ENCODE data around the gene UGGT2.
"Not testable (repeated sequence)": the region's sequence is repeated elsewhere in the genome, so short reads cannot be mapped to it uniquely, and the experiment has no call there.

Gene UGGT2

DNA sequence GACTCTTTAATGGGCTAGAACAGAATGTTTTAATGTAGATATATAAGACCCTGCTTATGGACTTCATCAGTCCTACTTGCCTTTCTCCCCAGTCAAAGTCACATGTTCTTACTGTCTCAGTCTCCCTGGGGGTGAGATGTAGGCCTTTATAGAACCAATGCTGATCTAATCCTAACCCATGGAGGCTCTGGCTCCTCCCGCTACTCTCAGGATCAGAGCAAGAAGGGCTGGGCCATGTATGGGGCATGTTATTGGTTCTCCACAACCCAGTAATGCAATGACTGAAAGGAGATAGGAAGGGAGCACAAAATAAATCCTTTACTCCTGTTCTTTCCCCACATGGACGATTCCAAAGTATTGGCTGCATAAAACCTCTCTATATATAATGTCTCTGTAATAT, 82.3 kb downstream of the UGGT2 start:
- no peak for DNase-seq (ENCODE audit: low spot score)

DNA sequence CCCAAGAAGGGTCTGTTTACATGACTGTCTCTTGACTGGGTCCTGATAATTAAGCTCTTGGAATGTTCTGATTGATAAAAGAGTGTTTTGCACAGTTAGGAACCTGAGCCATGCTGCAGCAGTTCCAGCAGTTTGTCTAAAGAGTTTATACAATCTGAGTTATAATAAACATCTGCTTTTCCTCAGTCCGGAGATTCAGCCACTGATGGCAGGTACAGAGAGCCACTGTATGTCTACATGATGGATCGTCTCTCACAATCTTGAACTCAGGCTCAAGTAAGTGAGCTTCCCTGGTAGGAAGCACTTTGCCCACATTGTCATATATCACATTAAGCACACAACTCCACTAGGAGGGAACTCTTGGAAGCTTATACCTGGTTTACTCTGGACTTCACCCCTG, 84.3 kb downstream of the UGGT2 start:
- peak; percentile 20 for DNase-seq (ENCODE audit: low spot score)

DNA sequence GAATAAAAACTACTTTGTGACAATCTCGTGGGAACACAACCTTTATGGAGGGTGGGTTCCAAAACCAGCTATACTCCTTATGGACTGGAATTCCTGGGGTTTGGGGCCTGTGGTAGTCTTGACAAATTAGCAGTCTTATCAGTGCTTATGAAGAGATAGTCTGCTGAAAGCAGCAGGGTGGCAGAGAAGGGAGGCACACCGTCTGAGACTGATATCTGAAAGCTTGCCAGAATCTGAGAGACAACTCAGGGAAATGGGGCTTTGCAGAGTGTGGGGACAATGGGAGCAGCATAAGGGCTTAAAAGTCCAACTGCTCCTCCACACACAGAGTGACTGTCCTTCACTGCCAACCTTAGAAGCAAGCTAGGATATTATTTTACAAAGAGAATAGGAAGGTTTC, 95.9 kb downstream of the UGGT2 start:
- DNase-seq (ENCODE audit: low spot score) = no peak

DNA sequence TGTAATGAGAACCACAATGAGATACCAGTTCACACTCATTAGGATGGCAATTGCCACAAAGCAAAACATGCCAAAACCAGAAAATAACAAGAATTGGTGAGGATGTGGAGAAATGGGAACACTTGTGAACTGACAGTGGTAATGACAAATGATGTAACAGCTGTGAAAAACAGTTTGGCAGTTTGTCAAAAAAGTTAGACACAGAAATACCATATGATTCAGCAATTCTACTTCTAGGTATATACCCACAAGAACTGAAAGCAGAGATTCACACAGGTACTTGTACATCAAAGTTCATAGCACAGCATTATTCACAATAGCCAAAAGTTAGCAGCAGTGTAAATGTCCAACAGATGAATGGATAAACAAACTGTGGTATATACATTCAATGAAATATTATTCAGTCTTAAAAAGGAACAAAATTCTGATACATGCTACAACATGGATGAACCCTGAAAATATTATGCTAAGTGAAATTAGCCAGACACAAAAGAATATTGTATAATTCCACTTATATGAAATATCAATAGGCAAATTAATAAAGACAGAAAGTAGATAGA, 96.5 kb downstream of the UGGT2 start:
- DNase-seq (ENCODE audit: low spot score) = no peak

DNA sequence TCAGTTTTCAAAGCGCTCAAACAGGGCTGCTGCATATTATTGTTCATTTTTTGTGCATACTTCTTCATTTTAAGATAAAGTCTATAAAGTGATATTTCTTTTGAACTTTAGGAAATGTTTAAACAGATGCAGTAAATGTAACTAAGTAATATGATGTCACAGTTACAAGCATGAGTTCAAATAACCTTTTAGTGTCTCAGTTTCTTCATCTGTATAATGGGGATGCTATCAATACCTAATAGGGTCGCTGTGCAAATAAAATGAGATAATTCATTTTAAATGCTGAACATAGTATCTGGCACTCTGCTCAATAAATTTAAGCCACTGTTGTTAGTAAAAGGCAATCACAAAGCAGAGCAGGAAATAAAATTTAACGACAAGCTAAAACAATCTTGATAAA, 97.5 kb downstream of the UGGT2 start:
- DNase-seq (ENCODE audit: low spot score) = no peak

DNA sequence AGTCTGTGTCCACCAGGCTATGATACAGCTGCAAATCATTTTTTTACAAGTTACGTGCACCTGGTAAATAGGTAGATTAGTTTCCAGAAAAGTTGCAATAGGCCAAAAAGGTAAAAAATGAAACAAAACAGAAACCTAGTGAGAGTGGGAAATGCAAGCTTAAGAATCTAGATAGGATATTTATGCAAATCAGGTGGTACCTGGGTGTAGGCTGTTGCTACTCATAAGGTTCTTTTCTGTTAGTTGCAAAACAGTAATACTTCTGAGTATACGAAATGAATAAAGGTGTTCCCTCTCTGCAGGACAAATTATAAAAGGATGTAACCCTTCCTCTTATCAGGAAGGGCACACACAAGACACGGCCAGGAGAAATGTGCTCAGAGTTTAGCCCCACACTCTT, 97.9 kb downstream of the UGGT2 start:
- no peak for DNase-seq (ENCODE audit: low spot score)

DNA sequence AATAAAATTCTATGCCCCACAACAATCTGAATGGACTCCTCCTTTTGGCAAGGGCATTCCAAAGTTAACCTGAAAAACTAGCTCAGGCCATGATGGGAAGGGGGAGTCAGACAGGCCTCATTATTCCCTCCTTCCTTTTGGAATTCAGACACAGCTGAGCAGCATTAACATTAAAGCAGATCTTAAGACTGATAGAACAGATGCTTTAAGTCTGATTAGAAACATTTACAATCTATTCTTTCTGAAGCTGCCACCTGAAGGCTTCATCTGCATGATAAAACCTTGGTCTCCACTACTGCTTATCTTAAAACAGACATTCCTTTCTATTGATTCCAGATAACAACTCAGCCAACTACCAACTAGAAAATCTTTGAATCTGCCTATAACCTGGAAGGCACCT, 98.9 kb downstream of the UGGT2 start:
- no peak for DNase-seq (ENCODE audit: low spot score)

DNA sequence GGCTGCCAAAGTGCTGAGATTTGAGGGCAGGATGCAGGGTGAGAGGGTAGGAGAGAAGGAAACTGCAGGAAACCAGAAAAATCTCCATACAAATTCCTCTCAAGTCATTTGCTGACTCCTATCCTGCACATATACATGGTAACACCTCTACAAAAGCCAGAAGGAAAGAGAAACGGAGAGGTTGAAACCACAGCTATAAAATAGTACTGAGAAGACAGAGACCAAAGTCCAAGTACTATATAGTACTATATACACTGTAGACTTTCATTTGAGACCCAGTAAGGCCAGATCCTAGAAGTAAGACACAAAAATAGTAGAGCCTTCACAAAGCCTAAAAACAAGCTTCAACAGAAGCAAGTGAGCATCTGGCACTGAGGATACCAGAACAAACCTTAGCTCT, 103.1 kb downstream of the UGGT2 start:
- DNase-seq (ENCODE audit: low spot score) = no peak

DNA sequence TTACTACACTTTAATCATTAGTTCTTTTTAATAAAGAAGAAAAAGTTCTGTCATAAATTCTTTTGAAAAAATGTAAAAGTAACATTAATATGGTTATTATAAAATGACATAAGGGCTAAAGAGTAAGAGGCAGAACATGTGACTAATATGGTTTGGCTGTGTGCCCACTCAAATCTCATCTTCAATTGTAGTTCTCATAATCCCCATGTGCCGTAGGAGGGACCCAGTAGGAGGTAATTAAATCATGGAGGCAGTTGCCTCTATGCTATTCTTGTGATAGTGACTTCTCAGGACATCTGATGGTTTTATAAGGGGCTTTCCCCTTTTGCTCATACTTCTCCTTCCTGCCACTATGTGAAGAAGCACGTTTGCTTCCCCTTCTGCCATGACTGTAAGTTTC, 104.5 kb downstream of the UGGT2 start:
- DNase-seq (ENCODE audit: low spot score) = no peak

DNA sequence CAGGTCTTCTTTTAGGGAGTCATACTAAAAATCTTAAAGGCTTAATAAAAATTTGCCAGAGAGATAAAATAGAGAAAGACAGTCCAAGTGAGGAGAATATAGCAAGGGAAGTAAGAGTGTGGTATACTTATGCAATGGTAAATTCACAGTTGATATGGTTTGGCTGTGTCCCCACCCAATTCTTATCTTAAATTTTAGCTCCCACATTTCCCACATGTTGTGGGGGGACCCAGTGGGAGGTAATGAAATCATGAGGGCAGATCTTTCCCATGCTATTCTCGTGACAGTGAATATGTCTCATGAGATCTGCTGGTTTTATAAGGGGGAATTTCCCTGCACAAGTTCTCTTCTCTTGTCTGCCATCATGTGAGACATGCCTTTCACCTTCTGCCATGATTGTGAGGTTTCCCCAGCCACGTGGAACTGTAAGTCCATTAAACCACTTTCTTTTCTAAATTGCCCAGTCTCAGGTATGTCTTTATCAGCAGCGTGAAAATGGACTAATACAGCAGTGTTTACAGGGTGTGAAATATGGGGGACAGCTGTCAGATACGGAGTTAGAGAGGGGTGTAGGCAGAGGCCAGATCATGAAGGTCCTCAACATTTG, 115.4 kb downstream of the UGGT2 start:
- no peak for DNase-seq (ENCODE audit: low spot score)

DNA sequence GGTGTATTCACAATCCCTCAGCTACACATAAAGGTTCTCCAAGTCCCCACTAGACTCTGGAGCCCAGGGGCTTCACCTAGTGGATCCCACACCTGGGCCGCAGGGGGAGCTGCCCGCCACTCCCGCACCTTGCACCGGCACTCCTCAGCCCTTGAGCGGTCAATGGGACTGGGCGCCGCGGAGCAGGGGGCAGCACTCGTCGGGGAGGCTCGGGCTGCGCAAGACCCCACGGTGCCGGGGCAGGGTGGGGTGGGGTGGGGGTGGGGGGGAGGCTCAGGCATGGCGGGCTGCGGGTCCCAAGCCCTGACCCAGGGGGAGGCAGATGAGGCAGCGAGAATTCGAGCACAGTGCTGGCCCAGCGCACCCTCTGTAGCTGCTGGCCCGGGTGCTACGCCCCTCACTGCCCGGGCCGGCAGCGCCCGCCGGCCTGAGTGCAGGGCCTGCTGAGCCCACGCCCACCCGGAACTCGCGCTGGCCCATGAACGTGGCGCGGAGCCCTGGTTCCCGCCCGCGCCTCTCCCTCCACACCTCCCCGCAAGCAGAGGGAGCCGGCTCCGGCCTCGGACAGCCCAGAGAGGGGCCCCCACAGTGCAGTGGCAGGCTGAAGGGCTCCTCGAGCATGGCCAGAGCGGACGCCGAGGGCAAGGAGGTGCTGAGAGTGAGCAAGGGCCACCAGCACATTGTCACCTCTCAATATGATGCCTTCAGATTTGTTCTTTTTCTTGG, 121.7 kb downstream of the UGGT2 start:
- no peak for DNase-seq (ENCODE audit: low spot score)

DNA sequence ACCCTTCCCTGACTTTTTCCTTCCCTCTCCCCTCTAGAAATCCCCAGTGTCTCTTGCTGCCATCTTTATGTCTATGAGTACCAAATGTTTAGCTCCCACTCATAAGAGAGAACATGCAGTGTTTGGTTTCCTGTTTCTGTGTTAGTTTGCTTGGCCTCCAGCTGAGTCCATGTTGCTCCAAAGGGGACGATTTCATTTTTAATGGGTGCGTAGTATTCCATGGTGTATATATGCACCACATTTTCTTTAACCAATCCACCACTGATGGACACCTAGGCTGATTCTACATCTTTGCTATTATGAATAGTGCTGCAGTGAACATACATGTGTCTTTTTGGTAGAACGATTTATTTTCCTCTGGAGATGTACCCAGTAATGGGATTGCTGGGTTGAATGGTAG, 123.8 kb downstream of the UGGT2 start:
- no peak for DNase-seq (ENCODE audit: low spot score)

DNA sequence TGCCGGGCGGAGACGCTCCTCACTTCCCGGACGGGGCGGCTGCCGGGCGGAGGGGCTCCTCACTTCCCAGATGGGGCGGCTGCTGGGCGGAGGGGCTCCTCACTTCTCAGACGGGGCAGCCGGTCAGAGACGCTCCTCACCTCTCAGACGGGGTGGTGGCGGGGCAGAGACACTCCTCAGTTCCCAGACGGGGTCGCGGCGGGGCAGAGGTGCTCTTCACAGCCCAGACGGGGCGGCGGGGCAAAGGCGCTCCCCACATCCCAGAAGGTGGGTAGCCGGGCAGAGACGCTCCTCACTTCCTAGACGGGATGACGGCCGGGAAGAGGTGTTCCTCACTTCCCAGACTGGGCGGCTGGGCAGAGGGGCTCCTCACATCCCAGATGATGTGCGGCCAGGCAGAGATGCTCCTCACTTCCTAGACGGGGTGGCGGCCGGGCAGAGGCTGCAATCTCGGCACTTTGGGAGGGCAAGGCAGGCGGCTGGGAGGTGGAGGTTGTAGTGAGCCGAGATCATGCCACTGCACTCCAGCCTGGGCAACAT, 124.8 kb downstream of the UGGT2 start:
- DNase-seq (ENCODE audit: low spot score) = not testable (repeated sequence)

DNA sequence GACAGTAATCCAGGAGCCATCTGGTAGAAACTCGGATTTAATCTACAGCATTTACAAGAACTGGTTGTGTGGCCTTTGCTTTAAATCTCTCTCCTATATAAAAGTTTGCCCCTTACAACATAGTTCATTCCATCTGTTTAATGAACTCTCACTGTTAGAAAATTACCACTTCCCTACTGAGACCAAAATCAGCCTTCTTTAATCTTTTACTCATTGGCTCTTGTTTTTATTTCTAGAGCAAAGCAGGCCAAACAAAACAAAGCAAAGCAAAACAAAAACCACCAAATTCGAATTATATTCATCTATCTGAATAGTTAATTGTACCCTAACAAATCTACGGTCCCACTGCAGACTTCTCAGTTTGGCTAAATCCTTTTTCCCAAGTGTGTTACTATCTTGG, 127.0 kb downstream of the UGGT2 start:
- DNase-seq (ENCODE audit: low spot score) = no peak

DNA sequence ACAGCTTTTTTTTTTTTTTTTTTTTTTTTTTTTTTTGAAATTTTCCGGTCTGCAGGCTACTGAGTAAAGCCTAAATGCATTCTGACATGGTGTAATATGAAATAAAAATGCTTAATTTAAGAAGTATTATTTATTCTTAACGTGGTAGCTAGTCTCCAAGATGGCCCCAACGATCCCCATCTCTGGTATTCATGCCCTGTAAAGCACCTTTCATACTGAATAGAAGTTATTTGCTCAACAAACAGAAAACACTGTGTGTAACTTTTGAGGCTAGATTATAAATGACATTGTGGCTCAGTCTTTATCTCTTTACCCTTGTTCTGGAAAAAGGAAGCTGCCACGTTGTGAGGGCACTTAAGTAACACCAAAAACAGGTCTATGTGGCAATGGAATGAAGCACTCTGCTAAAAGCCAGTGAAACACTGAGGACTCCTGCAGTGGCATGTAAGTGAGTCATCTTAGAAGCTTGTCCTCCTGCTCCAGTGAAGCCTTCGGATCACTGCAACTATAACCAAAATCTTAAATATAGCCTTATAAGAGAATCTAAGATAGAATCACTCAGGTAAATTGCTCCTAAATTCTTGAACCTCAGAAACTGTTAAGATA, 128.7 kb downstream of the UGGT2 start:
- DNase-seq (ENCODE audit: low spot score) = no peak

DNA sequence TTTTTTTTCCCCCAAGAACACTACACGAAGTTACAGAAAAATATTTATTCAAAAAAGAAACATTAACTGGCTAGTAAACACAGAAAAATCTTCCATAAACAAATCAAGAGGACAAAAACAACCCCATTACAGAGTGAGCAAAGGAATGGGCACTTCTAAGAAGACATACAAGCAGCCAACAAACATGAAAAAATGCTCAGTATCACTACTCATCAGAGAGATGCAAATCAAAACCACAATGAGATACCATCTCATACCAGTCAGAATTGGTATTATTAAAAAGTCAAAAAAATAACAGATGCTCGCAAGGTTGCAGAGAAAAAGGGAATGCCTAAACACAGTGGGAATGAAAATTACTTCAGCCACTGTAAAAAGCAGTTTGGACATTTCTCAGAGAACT, 131.7 kb downstream of the UGGT2 start:
- DNase-seq (ENCODE audit: low spot score) = no peak

DNA sequence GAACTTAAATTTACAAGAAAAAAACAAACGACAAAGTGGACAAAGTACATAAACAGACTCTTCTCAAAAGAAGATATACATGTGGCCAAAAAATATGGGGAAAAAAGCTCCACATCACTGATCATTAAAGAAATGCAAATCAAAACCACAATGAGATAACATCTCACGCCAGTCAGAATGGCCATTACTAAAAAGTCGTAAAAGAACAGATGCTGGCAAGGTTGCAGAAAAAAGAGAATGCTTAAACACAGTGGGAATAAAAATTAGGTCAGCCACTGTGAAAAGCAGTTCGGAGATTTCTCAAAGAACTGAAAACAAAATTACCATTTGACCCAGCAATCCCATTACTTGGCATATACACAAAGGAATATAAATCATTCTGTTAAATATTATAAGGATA, 132.7 kb downstream of the UGGT2 start:
- no peak for DNase-seq (ENCODE audit: low spot score)

DNA sequence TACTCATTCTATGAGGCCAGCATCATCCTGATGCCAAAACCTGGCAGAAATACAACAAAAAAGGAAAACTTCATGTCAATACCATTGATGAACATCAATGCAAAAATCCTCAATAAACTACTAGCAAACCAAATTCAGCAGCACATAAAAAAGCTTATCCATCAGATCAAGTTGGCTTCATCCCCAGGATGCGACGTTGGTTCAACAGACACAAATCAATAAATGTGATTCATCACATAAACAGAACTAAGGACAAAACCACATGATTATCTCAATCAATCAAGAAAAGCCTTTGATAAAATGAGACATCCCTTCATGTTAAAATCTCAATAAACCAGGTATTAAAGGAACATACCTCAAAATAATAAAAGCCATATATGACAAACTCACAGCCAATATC, 134.3 kb downstream of the UGGT2 start:
- DNase-seq (ENCODE audit: low spot score) = no peak

DNA sequence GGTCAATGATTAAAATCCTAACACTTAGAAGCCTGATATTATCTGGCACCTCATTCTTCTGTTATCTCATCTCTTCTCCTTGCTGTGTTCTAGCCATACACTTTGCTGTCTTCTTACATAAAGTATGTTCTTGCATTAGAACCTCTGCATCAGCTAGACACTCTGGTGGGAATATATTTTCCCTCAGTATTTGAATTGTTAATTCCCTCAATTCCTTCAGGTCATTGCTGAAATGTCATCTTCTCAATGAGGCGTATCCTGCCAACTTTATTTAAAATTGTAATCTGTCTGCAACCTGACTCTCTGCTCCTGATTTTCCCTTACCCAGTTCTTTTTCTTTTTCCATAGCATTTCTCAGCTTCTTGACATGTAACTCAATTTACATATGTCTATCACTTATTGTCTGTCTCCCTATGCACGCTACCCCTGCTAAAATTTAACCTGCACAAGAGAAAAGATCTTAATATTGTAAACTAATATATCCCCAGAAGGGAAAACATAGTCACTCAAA, 138.2 kb downstream of the UGGT2 start:
- no peak for DNase-seq (ENCODE audit: low spot score)

DNA sequence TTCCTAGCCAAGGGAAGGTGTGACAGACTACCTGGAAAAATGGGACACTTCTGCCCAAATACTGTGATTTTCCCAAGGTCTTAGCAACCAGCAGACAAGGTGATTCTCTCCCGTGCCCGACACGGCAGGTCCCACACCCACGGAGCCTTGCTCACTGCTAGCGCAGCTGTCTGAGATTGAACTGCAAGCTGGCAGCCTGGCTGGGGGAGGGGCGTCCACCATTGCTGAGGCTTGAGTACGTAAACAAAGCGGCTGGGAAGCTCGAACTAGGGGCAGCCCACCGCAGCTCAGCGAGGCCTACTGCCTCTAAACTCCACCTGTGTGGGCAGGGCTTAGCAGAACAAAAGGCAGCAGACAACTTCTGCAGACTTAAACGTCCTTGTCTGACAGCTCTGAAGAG, 146.2 kb downstream of the UGGT2 start:
- DNase-seq (ENCODE audit: low spot score) = no peak

DNA sequence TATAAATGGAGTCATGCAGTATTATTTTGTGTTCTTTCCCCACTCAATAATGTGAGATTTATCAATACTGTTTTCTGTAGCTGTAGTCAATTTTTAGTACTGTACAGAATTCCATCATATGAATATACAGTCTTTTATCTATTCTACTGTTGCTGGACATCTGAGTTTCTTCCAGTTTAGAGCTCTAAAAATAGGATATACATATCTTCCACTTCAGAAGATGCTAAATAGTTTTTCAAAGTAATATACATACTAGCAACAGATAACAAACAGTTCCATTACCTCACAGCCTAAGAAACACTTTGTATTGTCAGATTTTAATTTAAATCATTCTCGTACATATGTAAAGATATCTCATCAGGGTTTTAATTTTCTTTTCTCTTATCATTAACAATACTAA, 149.6 kb downstream of the UGGT2 start:
- DNase-seq (ENCODE audit: low spot score) = no peak

DNA sequence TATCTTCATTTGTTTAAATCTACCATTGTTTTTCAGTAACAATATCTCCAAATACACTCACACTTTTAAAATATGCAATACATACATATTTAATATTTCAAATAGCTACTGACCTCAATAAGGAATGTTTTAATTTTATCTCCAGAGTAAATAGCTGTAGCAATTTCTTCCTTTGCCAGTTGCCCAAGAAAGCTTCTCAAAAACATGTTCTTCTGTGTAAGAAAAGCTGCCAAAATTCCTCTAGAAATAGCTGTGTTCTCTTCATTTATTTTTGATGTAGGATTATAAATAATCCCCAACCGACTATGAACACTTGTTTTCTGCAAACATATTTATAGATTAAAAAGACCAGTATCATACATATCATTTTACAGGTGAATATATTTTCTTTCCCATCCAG, 150.5 kb downstream of the UGGT2 start:
- no peak for DNase-seq (ENCODE audit: low spot score)

DNA sequence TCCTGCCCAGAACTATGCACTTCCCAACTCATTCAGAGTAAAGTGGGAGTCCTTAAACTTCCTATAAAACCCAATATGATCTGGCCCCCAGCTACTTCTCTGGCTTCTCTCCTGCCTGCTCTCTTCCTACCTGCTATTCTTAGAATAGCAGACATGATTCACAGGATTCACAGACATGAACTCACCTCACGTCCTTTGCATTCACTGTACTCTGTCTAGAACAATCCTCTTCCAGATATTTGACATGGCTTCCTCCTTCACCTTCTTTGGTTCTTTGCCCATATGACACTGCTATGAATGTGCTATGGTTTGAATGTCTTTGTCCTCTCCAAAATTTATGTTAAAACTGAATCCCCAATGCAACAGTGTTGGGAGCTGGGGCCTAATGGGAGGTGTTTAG, 154.9 kb downstream of the UGGT2 start:
- DNase-seq (ENCODE audit: low spot score) = no peak
